Effector memory CD4-positive, alpha-beta T cell (primary cell): Measurements from ENCODE around the gene PLCB4.

Experiments used
- DNase-seq, 3 donors: peaks; one replicate each; pipeline ENCODE4 v3.0.0-alpha.2; 2020
- H3K27ac ChIP-seq: 2 replicates; pipeline ENCODE4 v1.7.0; 2013; ENCODE audit warnings: mild to moderate bottlenecking, low read length, moderate library complexity; ENCODE audit not compliant: insufficient read depth, poor library complexity, severe bottlenecking
- H3K27me3 ChIP-seq: replicated peaks from 2 replicates; pipeline ENCODE4 v1.7.0; 2013; ENCODE audit warnings: mild to moderate bottlenecking, low read length; ENCODE audit not compliant: insufficient read depth, control insufficient read depth, poor library complexity, severe bottlenecking
- H3K36me3 ChIP-seq: 2 replicates; pipeline ENCODE4 v1.7.0; 2013; ENCODE audit warnings: mild to moderate bottlenecking, low read length, moderate library complexity; ENCODE audit not compliant: control insufficient read depth, insufficient read depth
- H3K4me1 ChIP-seq: 2 replicates; pipeline ENCODE4 v1.7.0; 2013; ENCODE audit warnings: low read length, mild to moderate bottlenecking; ENCODE audit not compliant: control insufficient read depth, insufficient read depth, poor library complexity, severe bottlenecking
- H3K4me3 ChIP-seq: 2 replicates; pipeline ENCODE4 v1.7.0; 2013; ENCODE audit warnings: low read length, low read depth, mild to moderate bottlenecking; ENCODE audit not compliant: insufficient read depth, poor library complexity, severe bottlenecking
- H3K9me3 ChIP-seq: 2 replicates; pipeline ENCODE4 v1.7.0; 2013; ENCODE audit warnings: mild to moderate bottlenecking, low read length, moderate library complexity; ENCODE audit not compliant: control insufficient read depth

PLCB4 gene

DNA sequence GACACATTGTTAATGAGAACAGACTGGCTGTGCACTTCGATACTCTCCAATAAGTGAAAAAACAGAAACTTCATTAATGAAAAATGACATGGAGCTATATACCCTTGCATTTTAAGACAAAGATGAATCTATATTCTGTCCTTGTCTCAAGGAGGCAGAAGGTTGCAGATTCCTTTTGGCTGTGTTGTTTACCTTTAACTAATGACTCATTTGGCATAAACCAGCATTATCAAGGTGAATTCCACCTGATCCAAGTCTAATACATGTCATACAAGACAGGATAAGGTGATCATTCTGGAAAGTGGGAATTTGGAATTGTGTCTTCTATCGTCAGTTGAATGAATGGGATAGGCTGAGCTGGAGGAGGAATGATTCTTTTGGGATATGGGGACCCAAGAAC lies 192.9 kb downstream of the PLCB4 start:
- no peaks in the 10 kb centered on the region for H3K36me3 ChIP-seq
- H3K9me3 ChIP-seq = no peaks in the 10 kb centered on the region
- H3K4me3 ChIP-seq = no peak overlapping the region
- DNase-seq = no peak
- no peaks in the 10 kb centered on the region for H3K27me3 ChIP-seq
- H3K27ac ChIP-seq = no peak overlapping the region
- H3K4me1 ChIP-seq = no peaks in the 10 kb centered on the region

DNA sequence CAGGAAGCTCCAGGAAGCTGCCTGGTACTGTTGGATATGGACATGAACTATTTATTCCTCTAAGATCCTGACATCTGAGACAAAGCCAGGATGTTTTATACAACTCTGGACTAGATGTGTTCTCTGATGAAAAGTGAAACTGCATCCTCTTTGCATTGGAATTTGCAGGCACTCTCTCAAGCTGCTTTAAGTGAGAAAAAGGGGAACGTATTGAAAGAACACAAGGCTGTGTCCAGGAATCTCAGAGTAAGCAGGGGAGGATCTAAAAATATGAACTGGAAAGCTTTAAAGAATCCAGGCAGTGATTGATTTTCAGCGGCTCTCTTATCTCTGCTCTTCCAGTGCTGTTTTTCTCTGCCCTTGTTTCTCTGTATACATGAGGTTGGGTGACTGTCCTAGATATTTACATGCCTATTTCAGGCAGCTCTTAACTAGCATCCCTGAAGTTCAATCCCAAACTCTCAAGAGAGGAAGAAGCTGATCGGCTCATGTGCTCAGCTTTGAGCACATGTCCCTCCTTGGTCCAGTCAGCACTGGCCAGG lies 193.8 kb downstream of the PLCB4 start:
- no peaks in the 10 kb centered on the region for H3K27me3 ChIP-seq
- no peak for DNase-seq
- H3K36me3 ChIP-seq = no peaks in the 10 kb centered on the region
- H3K4me1 ChIP-seq = no peaks in the 10 kb centered on the region
- no peak overlapping the region for H3K4me3 ChIP-seq
- no peaks in the 10 kb centered on the region for H3K9me3 ChIP-seq
- H3K27ac ChIP-seq = no peak overlapping the region

DNA sequence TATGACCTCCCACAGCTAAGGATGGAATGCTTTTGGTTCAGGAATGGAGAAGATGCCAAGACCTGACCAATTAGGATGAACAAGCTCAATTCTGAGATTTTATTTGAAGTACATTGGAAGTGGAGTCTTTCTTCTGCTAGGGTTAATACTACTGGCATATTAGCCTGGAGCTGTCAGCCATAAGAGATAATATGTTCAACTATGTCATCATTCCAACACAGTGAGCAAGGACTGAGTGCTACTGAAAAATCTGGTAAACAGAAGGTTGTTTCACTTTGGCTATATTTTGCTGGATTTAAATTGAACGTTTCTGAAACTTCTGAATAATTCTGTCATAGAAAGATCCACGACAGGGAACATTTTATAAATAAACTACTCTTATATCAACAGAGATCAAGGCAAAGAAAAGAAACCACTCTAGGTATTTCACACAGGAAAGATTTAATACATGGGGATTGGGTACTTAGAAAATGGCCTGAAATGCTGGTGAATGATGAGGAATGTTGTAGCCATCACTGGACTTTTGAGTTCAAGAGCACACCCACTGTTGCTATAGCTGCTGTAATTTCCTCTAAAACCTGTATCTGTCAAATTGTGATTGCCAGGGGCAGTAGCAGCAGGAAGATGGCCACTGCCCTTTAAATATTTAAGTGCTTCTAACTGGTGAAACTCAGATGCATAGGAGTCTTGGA lies 200.5 kb downstream of the PLCB4 start:
- Histone ChIP-seq H3K27me3 (no peaks in the 10 kb centered on the region), H3K27ac (no peak overlapping the region), H3K4me1 (no peaks in the 10 kb centered on the region), H3K4me3 (no peak overlapping the region), H3K9me3 (no peaks in the 10 kb centered on the region), H3K36me3 (no peaks in the 10 kb centered on the region)
- DNase-seq = no peak

DNA sequence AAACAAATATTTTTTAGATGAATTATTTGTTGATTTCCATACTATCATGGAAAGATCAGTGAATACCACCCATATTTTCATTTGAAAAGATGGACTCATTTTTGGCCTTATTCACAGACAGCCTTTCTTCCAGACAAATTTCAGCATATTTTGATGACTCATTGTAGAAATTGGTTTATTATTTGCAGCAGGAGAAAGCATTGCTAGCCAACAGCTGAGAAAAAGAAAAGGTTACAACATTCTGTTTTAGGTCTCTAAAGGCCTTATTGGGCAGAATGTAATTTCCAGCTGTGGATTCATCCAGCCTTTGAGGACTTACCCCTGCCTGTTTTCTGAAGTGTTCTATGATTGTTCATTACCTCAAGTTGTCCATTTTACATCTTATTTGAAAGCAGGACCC lies 201.9 kb downstream of the PLCB4 start:
- Histone ChIP-seq H3K27ac (no peak overlapping the region), H3K9me3 (no peaks in the 10 kb centered on the region), H3K36me3 (no peaks in the 10 kb centered on the region), H3K27me3 (no peaks in the 10 kb centered on the region), H3K4me3 (no peak overlapping the region), H3K4me1 (no peaks in the 10 kb centered on the region)
- no peak for DNase-seq

DNA sequence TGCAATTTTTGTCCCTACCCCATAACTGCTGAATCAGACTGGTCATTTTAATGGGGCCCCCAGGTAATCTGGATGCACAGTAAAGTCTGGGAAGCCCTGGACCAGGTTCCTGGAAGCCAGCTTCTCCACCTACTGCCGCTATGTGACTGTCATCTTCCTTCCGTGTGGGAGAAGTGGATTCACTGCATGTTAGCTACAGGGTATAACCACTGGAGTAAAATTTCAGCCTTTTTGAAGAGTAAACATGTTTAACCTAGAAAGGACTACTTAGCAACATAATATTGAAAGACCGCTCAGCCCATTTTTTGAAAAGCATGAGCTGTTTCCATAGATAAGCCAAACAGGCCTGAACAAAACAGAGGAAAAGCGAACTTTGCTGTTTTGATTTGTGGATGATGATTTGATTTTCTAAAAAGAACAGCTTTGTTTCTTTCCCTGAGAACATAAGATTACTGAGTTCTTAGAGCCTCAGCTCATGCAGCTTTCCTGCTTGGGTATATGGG lies 208.1 kb downstream of the PLCB4 start:
- Histone ChIP-seq H3K27ac (no peak overlapping the region), H3K36me3 (no peaks in the 10 kb centered on the region), H3K4me1 (no peaks in the 10 kb centered on the region), H3K4me3 (no peak overlapping the region), H3K9me3 (no peaks in the 10 kb centered on the region), H3K27me3 (no peaks in the 10 kb centered on the region)
- no peak for DNase-seq

DNA sequence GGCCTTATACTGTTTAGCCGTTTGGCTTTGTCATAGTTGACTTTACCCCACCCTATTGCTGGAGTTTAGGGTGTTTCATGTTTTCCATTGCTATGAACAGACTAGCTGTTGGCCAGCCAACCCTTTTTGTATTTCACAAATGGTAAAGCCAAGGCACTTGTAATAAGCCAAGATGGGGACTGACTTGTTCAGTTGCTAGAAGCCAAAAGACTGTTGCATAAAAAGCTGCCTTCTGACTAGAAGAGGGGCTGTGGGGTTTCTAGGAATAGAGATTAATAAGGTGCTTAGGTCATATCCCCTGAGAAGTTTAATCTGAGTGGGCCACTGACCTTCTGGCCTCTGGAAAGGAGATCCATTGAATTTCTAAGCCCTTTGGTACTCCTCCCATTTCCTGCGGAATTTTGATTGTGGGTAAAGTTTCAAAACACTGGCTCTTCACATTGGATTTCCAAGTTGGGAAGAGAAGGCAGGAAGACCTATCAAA lies 211.1 kb downstream of the PLCB4 start:
- no peaks in the 10 kb centered on the region for H3K36me3 ChIP-seq
- no peak overlapping the region for H3K27ac ChIP-seq
- H3K9me3 ChIP-seq = no peaks in the 10 kb centered on the region
- H3K4me1 ChIP-seq = no peaks in the 10 kb centered on the region
- DNase-seq = no peak
- no peak overlapping the region for H3K4me3 ChIP-seq
- H3K27me3 ChIP-seq = no peaks in the 10 kb centered on the region

DNA sequence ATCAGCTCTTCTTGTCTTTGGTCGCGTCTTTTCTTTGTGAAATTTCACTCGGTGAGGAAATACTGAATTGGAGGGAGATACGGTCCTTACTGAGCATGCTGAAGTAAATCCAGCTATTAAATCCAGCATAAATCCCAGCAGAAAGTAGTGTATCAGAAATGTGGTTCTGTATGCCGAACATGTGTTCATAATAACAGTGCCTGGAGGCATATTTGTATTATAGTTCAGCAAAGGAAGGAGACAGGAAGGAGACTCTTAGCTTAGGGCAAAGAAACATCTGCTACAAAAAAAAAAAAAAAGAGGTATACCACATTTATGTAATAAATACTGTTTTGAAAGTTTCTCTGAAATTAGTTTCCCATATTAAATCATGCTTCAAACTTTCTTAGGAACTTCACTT lies 211.8 kb downstream of the PLCB4 start:
- no peak overlapping the region for H3K4me3 ChIP-seq
- H3K4me1 ChIP-seq = no peaks in the 10 kb centered on the region
- no peaks in the 10 kb centered on the region for H3K27me3 ChIP-seq
- H3K9me3 ChIP-seq = no peaks in the 10 kb centered on the region
- H3K36me3 ChIP-seq = no peaks in the 10 kb centered on the region
- no peak for DNase-seq
- H3K27ac ChIP-seq = no peak overlapping the region

DNA sequence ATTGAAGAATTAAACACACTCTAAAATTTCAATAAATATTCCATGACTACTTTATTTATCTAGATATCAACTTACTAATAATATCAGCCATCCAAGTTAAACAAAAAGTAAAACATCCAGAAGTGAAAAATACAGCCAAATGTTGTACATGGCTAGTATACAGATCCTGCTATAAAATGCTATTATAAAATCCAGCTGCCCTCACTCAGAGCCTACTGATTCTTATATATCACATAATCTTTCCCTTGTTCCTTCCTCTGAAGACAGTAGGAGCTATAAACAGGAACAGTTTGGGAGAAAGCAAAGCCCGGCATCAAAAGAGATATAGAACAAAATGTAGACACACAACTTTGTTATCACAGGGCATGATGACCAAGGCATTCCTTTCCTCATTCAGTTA lies 212.9 kb downstream of the PLCB4 start:
- H3K27ac ChIP-seq = no peak overlapping the region
- no peaks in the 10 kb centered on the region for H3K4me1 ChIP-seq
- no peak for DNase-seq
- no peaks in the 10 kb centered on the region for H3K9me3 ChIP-seq
- no peaks in the 10 kb centered on the region for H3K27me3 ChIP-seq
- no peak overlapping the region for H3K4me3 ChIP-seq
- H3K36me3 ChIP-seq = no peaks in the 10 kb centered on the region

DNA sequence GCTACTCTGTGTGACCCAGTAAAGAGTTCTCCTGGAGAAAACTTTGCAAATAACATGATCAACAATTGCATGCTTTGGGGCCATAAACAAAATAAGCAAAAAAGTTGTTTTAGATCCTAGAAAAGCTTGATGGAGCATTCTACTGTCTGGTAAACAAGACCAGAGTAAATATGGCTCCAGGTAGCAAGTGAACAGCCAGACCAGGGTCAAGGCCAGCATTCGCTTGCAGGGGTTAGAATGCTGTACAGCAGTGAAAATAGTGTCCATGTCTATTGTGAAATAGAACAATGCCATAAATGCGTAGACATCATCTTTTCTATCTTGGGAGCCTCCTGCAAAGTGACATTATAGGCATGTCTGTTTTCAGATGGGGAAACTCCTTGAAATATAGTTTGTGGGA lies 216.7 kb downstream of the PLCB4 start:
- H3K27me3 ChIP-seq = no peaks in the 10 kb centered on the region
- DNase-seq = no peak
- H3K27ac ChIP-seq = no peak overlapping the region
- H3K9me3 ChIP-seq = no peaks in the 10 kb centered on the region
- H3K4me3 ChIP-seq = no peak overlapping the region
- H3K4me1 ChIP-seq = no peaks in the 10 kb centered on the region
- H3K36me3 ChIP-seq = no peaks in the 10 kb centered on the region

DNA sequence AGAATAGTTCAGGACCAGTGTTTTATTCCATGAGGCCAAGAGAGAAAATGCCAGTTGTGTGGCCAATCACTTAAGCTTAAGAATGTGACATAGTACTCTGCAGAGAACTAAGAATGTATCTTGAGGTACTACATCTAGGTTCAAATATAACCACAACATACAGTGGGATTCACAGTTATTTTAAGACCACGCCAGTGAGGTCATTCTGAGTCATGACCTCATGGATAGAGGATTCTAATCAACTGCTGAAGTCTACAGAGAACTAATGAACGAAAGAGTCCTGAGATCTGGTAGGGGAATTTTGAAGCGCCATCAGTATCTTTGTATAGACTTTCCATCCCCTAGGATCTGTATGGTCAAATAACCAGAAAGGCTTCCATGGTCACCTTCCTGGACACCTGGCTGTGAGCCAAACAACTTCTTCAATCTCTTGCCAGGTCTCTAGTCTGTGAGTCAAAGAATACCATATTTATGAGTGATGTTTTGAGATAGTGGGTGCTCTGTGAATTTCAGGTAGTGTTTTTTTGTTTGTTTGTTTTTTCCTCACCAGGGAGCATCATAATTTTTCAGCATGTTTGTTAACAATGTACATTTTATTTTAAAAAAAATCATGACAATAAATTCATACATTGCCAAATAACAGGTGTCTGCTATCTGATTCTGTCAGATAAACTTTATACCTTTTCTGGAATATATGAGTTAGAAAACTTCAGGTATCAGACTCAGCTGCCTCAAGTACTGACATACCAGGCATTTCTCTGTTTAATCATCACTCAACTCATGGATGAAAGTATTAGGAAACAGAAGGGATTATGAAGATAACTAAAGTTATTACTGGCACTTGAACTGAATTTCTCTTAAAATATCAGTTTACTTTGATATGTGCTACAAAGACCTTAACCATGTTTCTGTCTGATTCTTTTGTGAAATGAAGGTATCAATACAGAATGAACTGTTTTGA lies 217.9 kb downstream of the PLCB4 start:
- no peaks in the 10 kb centered on the region for H3K27me3 ChIP-seq
- no peak overlapping the region for H3K4me3 ChIP-seq
- no peaks in the 10 kb centered on the region for H3K36me3 ChIP-seq
- no peaks in the 10 kb centered on the region for H3K4me1 ChIP-seq
- no peak overlapping the region for H3K27ac ChIP-seq
- no peaks in the 10 kb centered on the region for H3K9me3 ChIP-seq
- DNase-seq = no peak
